NAMALWA (cell line): Measurements from ENCODE around the gene PCK2.

Experiments used
- DNase-seq: peaks from one replicate; pipeline ENCODE4 v3.0.0-alpha.2; 2015; ENCODE audit warnings: low spot score

PCK2 gene

GRCh38 chr14:24116128-24116814 lies 22.2 kb downstream of the PCK2 start:
- DNase-seq = no peak

- no peak for DNase-seq
Observed at GRCh38 chr14:24117179-24117578, 23.1 kb downstream of the PCK2 start.

- no peak for DNase-seq
Observed at GRCh38 chr14:24119691-24120090, 25.6 kb downstream of the PCK2 start.

- DNase-seq = no peak
Observed at GRCh38 chr14:24121210-24121609, 27.1 kb downstream of the PCK2 start.

GRCh38 chr14:24122416-24122815 lies 28.3 kb downstream of the PCK2 start:
- no peak for DNase-seq

- DNase-seq = no peak
Observed at GRCh38 chr14:24122898-24123297, 28.8 kb downstream of the PCK2 start.

- DNase-seq = no peak
Observed at GRCh38 chr14:24123424-24124417, 29.6 kb downstream of the PCK2 start.

- no peak for DNase-seq
Observed at GRCh38 chr14:24126939-24127338, 32.8 kb downstream of the PCK2 start.

- no peak for DNase-seq
Observed at GRCh38 chr14:24127673-24128072, 33.6 kb downstream of the PCK2 start.

GRCh38 chr14:24129410-24129998 lies 35.4 kb downstream of the PCK2 start:
- no peak for DNase-seq

- DNase-seq = no peak
Observed at GRCh38 chr14:24130380-24130716, 36.2 kb downstream of the PCK2 start, which contains the start of gene FITM1. Gene FITM1, plus strand, starts transcription at chr14:24130659. Its CDS starts 905 bp downstream, at chr14:24131564.

- DNase-seq = no peak
Observed at GRCh38 chr14:24130717-24131548, 36.8 kb downstream of the PCK2 start.

- DNase-seq = no peak
Observed at GRCh38 chr14:24131549-24131966, 37.4 kb downstream of the PCK2 start.

- DNase-seq = no peak
Observed at GRCh38 chr14:24132061-24132685, 38.1 kb downstream of the PCK2 start.

- DNase-seq = no peak
Observed at GRCh38 chr14:24132976-24133375, 38.9 kb downstream of the PCK2 start.

GRCh38 chr14:24133735-24134134 lies 39.6 kb downstream of the PCK2 start:
- DNase-seq = no peak

GRCh38 chr14:24135584-24135833 lies 41.4 kb downstream of the PCK2 start:
- DNase-seq = no peak

GRCh38 chr14:24135834-24136683 lies 41.9 kb downstream of the PCK2 start, which contains the start of gene PSME1:
Gene PSME1, plus strand, starts transcription at chr14:24136194. Its CDS starts 69 bp downstream, at chr14:24136263.
- DNase-seq = peak; percentile 91

GRCh38 chr14:24136684-24137528 lies 42.8 kb downstream of the PCK2 start:
- no peak for DNase-seq
